T-helper 1 cell (primary cell): ENCODE results near the gene RNF212.
"Not testable (repeated sequence)": the region's sequence is repeated elsewhere in the genome, so short reads cannot be mapped to it uniquely, and the experiment has no call there.

Source experiments
- DNase-seq, 5 donors: peaks; one replicate each; pipeline ENCODE4 v3.0.0-alpha.2; 2012 to 2020

Gene RNF212

GRCh38 chr4:1061056-1061700 lies 52.2 kb downstream of the RNF212 start:
- no peak for DNase-seq

- DNase-seq = no peak
These were observed 52.7 kb downstream of the RNF212 start for GRCh38 chr4:1060621-1061020.

- no peak for DNase-seq
These were observed 53.2 kb downstream of the RNF212 start for GRCh38 chr4:1060121-1060520.

GRCh38 chr4:1058997-1059665 lies 54.2 kb downstream of the RNF212 start:
- no peak for DNase-seq

DNA sequence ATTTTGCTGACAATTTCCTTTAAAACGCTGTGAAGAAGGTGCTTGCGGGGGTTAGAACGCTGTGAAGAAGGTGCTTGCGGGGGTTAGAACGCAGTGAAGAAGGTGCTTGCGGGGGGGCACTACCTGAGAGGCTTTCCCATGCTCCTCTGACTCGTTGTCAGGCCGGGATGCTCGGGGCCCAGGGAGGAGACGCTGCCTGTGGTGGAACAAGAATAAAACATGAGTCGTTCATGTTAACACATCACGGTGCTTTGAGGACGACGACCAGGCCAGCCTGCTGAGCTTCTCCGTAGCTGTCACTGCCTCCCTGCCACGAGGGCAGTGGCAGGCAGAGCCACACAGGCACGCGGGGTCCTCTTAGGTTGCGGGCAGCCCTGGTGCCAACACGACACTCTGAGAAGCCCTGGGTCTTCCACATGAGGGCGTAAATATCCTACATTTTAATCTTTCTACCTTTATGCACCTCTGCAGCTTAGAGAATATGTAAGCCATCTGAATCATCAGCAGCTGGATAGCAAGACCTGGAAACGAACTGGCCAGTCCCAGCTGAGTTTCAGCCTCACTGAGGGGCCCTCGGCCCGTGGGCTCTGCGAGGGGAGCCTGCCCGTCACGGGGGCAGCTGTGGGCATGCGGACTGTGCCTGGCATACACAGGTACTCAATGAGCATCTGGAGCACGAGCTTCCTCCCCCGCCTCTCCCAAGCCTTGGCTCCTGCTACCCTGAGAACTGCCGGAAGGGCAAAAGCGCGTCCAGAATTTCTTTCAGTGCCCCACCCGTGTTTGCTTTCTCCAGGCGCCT lies 55.0 kb downstream of the RNF212 start:
- DNase-seq = no peak

DNA sequence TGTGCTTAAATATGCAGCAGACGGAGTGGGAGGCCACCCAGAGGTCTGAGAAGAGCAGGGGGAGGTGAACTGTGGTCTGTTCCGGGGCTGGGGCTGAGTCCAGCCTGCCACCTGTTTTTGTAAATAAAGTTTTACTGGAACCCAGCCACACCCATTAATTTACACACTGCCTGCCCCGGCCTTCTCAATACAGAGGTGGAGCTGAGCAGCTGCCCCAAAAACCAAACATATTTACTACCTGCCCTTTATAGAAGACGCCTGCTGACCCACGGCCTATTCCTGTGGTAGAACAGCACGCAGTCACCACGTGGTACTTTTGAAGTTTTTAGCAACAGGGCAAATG lies 56.0 kb downstream of the RNF212 start:
- no peak for DNase-seq

DNA sequence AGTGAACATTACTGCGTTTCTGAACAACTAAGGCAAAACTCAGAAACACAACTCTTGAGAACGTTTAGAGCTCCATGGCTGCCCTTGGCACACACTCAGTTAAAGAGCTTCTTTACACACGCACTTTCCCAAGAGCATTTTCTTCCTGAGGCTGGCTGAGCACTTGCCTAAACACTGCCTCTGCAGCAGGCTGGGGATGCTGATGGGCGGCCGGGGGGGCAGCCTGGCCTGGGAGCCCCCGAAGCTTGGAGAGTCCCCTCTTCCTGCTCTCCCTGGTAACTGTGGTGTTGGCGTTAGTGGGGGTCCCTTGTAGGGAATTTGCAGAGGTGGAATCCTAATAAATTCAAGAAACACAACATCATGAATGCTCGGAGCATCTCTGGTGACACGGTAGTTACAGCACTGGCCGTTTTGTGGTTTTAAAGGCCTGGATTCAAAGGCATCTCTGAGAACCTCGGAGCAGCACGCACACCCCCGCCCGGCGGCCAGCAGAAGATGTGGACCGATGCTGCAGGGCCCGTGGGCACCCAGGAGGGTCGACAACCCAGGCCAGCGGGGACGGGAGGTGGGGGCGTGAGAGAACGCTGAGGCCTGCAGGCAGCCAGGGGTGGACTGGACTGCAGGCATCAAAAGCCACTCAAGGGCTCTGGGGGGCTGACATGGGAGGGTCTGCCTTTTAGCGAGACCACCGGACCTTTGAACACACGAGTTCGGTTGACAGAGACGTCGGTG lies 56.5 kb downstream of the RNF212 start:
- no peak for DNase-seq

GRCh38 chr4:1055721-1056590 lies 57.4 kb downstream of the RNF212 start:
- peak; percentile 51 to 83 (median 72) for DNase-seq

DNA sequence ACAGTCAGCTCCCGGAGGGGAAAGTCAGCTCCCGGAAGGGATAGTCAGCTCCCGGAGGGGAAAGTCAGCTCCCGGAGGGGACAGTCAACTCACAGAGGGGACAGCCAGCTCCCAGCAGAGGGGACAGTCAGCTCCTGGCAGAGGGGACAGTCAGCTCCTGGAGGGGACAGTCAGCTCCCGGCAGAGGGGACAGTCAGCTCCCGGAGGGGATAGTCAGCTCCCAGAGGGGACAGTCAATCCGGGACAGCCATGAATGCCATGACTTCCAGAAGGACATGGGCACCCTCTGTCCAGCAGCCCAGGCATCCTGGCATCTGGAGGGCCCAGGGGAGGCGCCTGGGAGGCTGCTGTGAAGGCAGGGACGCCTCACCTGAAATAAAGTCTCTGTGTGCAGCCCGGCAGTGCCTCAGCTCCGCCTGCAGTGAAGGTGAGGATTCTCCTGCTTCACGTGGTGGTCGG lies 58.1 kb downstream of the RNF212 start:
- peak in 1 of 5 donors; percentile 8 for DNase-seq

DNA sequence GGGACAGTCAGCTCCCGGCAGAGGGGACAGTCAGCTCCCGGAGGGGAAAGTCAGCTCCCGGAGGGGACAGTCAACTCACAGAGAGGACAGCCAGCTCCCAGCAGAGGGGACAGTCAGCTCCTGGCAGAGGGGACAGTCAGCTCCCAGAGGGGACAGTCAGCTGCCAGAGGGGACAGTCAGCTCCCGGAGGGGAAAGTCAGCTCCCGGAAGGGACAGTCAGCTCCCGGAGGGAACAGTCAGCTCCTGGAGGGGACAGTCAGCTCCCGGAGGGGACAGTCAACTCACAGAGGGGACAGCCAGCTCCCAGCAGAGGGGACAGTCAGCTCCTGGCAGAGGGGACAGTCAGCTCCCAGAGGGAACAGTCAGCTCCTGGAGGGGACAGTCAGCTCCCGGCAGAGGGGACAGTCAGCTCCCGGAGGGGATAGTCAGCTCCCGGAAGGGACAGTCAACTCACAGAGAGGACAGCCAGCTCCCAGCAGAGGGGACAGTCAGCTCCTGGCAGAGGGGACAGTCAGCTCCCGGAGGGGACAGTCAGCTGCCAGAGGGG lies 58.6 kb downstream of the RNF212 start:
- not testable (repeated sequence) for DNase-seq

DNA sequence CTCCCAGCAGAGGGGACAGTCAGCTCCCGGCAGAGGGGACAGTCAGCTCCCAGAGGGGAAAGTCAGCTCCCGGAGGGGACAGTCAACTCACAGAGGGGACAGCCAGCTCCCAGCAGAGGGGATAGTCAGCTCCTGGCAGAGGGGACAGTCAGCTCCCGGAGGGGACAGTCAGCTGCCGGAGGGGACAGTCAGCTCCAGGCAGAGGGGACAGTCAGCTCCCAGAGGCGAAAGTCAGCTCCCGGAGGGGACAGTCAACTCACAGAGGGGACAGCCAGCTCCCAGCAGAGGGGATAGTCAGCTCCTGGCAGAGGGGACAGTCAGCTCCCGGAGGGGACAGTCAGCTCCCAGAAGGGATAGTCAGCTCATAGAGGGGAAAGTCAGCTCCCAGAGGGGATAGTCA lies 59.5 kb downstream of the RNF212 start:
- not testable (repeated sequence) for DNase-seq

GRCh38 chr4:1053080-1053661 lies 60.2 kb downstream of the RNF212 start:
- DNase-seq = no peak

- no peak for DNase-seq
These were observed 61.1 kb downstream of the RNF212 start for GRCh38 chr4:1052231-1052671.

DNA sequence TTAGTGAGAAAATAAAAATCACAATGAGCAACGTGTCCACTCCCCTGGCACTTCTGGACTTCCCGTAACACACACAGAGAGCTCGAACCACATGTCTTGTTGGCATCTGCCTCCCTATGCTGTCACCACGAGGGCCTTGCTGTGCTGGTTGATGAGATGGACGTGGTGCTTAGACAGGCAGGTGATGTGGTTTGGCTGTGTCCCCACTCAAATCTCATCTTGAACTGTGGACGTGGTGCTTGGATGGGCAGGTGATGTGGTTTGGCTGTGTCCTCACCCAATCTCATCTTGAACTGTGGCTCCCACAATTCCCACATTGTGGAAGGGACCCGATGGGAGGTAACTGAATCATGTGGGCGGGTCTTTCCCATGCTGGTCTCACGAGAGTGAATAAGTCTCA lies 61.9 kb downstream of the RNF212 start:
- no peak for DNase-seq

DNA sequence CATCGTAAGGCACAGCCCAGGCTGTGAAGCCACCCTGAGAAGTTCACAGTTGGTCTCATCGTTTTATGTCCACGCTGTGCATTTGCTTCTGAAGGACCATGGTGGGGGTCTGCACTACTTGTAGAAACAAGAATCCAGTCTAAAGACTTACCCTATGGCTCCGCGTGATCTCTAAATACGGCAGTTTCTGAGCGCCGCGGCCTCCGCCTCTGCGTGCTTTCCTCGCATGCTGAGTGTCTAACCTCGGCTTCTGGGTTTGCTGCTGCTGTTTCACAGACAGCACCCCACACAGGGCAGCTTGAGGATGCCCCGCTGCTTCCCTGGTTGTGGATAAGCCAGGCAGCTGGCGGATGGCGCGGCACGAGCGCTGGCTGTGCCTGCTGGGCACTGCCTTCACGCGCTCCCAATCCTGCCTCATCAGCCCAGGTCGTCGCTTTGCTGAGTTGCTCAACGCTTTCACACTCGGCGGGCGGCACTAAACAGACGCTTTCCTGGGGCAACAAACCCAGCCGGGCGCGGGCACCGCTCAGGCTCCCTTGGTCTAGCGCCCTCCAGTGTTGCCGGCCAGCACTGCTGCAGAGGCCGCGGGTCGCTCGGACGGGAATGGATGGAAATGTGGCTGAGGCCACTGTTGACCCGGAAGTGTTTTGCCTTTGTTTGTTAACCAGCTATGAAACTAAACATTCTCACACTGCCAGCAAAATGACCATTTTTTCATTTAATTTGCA lies 62.7 kb downstream of the RNF212 start:
- no peak for DNase-seq

DNA sequence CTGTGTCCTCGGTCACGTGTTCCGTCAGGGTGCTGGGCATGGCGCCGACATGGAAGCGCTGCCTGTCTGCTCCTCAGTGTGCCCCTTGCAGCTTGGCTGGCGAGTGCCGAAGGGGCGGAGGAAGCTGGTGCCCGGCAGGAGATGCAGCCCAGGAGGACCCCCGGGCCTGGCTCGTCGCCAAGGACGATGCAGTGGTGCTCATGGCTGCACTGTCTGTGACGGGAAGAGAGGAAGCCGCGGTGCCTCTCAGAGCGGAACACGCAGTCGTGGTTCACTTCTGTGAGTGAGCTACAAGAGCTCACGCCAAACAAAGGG lies 63.8 kb downstream of the RNF212 start:
- no peak for DNase-seq

GRCh38 chr4:1048773-1049590 lies 64.4 kb downstream of the RNF212 start:
- no peak for DNase-seq

GRCh38 chr4:1047976-1048772 lies 65.2 kb downstream of the RNF212 start:
- no peak for DNase-seq
